SK-N-SH treated with all-trans-retinoic acid at 6 μM for 48 hours (cell line): ENCODE results near the gene SLC2A2.

ENCODE experiments used
- PATZ1 ChIP-seq: fragments of 250-450 bp; sonication (Bioruptor Pico); IDR thresholded peaks from 2 replicates; pipeline ENCODE4 v1.8.0; 2020; ENCODE audit warnings: mild to moderate bottlenecking, moderate library complexity, borderline replicate concordance
- PPARA ChIP-seq: fragments of 250-450 bp; sonication (Bioruptor Pico); IDR thresholded peaks from 2 replicates; pipeline ENCODE4 v1.5.0; 2020; ENCODE audit warnings: mild to moderate bottlenecking, borderline replicate concordance
- ZFP3 ChIP-seq: fragments of 250-450 bp; sonication (Bioruptor Pico); IDR thresholded peaks from 2 replicates; pipeline ENCODE4 v1.5.0; 2020; ENCODE audit warnings: mild to moderate bottlenecking, moderate library complexity
- ZFP30 ChIP-seq: fragments of 450-650 bp; formaldehyde crosslinking; IDR thresholded peaks from 2 replicates; pipeline ENCODE4 v1.5.0; 2022; ENCODE audit warnings: mild to moderate bottlenecking, moderate library complexity

- no peak for TF ChIP-seq PATZ1 (CRISPR knock-in tag)
- no peak for TF ChIP-seq ZFP3 (CRISPR knock-in tag)
- no peak for TF ChIP-seq PPARA (CRISPR knock-in tag)
- TF ChIP-seq ZFP30 (CRISPR knock-in tag), result no peak
Measured at GRCh38 chr3:170985304-170985703, 41.2 kb downstream of the SLC2A2 start.
